HPDE6-E6E7 (cell line): ENCODE data around the gene IL22.

Experiments used
- DNase-seq: peaks from one replicate; pipeline ENCODE4 v3.0.0; 2011; ENCODE audit warnings: missing footprints; ENCODE audit errors: extremely low spot score

Gene IL22, protein sequence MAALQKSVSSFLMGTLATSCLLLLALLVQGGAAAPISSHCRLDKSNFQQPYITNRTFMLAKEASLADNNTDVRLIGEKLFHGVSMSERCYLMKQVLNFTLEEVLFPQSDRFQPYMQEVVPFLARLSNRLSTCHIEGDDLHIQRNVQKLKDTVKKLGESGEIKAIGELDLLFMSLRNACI

DNA sequence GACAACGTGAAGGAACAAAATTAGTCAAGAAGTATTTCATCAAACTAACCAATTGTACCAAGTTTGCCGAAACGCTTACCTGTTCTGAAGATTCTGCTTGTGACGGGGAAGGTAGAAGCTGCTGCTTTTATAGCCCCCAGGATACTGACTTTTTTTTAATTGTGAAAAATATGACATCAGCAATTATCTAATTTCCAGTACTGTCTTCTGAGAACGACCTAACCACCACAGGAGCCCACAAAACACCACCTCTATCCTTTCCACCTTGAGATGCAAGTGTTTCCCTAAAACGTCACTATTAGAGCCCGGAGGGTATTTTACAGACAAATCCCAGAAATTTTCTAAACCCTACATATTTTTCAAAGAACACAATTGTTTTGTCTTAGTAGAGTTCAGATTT, at the start of gene IL22:
Gene IL22 (minus strand): TSS at position 101 of the 400 bp plus-strand sequence. CDS start 156 bp downstream, outside the sequence.
- DNase-seq: no peak

DNA sequence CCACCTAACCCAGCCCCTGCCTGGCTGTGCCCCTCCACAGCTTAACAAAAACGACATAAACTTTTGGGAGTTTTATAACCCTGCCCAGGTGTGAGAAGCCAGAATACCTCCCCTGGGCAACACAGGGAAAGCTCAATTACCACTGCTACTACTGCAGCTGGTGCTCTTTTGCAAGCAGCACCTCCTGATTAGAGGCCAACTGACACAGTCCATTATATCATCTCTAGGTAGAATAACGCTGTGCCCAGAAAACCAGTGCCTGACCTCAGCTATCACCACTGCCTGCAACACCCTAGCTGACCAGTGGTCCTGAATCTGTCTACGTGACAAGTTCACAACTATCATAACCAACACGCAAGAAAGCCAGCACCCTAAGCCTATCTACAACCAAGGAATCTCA, 44.5 kb upstream of the IL22 start:
- no peak for DNase-seq

- no peak for DNase-seq
Observed at GRCh38 chr12:68294251-68294650, 40.8 kb upstream of the IL22 start.

DNA sequence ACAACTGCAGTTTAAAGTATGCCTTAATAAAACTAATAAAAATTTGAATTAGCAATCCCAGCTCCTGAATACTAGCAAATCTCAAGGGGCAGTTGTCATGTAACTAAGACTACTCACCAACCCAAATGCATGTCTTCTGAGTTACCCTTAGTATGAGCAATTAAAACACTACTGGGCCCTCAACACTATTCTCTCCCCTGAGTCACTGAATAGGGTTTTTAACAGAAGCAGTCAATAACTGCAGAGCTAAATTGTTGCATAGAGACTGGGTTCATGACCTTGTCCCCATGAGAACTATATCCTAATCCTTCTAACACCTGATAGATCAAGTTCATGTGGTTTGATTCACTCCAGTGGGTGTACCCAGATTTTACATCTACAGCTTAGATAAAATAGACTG, 39.9 kb upstream of the IL22 start:
- DNase-seq: no peak

DNA sequence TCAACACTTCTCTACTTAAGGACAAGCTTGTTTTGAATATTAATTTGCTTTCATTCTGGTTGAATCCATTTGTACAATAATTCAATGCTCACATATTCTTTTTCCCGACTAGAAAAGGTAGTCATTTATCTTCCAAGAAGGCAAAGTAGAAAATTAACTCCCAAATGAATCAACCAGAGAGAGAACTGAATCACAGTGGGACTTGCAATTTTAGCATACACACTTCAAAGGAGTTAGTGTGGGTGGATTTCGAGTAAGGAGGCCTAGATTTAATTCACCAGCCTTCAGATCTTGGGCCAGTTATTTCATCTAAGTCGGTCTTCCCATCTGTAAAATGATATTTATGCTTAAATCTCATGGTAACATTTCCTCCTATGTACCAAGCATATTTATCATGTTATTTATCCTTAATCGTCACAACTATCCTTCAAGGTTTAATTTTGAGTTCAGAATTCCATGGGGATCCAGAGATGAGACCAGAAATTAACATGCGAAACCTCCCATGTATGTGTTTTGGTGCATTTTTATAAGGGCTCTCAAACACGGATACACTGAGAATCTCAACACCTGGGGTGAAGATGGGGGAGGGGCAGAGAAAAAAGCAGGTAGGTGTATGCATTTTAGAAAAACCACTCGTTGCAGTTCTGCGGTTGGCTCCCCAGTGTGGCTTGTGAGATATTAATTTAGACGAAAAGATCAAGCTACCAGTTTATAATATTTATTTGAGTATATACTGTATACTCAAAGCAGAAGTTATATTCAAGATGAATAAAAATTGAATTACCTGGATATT, 38.9 kb upstream of the IL22 start:
- no peak for DNase-seq

- peak; percentile 26 for DNase-seq
Observed at GRCh38 chr12:68291396-68292036, 38.1 kb upstream of the IL22 start.

DNA sequence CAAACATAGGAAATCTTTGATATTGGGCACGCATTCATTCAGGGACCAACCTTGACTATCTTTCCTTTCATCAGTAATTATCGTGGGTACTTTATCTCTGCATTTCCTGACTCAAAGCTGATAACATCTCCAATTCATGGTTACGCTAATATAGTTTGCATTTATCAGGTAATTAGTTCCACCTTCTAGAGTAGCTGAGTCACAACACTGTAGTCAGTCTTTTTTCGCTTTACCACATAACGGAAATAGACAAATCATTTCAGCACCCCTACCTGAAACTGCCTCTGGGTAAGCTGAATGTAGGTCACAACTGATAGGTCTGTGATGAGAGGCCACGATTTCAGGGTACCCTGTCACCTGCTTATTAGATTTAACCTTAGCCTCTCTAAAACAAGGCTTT, 36.7 kb upstream of the IL22 start:
- DNase-seq: no peak

- DNase-seq: no peak
Observed at GRCh38 chr12:68287106-68287505, 33.7 kb upstream of the IL22 start.

DNA sequence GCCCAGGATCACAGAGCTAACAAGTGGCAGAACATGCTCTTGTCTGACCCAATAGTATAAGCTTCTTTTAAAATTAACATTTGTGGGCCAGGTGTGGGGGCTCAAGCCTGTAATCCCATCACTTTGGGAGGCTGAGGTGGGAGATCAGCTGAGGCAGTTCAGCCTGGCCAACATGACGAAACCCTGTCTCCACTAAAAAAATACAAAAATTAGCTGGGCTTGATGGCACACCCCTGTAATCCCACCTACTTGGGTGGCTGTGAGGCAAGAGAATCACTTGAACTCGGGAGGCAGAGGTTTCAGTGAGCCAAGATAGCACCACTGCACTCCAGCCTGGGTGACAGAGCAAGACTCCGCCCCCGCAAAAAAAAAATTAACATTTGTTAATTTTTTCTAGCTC, 33.0 kb upstream of the IL22 start:
- no peak for DNase-seq

DNA sequence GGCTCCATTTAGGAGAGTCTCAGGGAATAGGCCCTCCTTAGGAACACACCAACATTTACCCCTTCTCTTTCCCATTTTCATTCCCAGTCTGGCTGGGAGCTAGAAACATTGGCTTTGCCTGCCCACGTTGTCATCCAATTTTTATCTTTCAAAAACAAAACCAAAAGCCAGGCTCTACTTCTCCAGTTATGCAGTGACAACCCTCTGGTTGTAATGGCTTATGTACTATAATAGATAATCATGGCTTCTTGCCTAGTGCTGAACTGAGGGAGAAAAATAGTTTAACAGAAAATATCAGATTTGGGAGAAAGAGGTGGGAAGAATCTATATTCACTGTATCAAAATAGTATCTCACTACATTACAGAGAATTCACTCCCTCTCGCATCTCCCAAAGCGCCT, 32.1 kb upstream of the IL22 start:
- no peak for DNase-seq

- no peak for DNase-seq
Observed at GRCh38 chr12:68281322-68282077, 28.1 kb upstream of the IL22 start.

GRCh38 chr12:68280240-68280639, 26.8 kb upstream of the IL22 start:
- DNase-seq: no peak

GRCh38 chr12:68279227-68280054, 26.0 kb upstream of the IL22 start:
- no peak for DNase-seq

GRCh38 chr12:68276402-68276930, 23.1 kb upstream of the IL22 start:
- no peak for DNase-seq

DNA sequence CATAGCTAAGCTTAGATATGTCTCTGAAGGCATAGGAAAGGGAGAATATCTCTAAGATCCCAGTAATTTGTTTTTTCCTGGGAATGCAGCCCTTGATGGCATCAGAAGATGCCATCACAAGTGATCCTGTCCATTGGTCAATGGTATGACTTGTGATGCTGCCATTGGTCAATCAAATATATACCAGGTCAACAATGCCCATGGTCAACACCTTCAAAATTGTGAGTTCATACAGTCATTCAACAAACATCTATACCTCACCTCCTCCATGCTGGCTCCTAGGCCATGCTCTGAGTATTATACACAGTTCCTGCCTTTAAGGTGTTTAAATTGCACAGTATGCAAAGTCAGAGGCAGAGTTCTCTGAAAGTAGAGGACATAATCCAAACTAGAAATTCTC, 19.3 kb upstream of the IL22 start:
- DNase-seq: no peak

GRCh38 chr12:68271346-68271745, 17.9 kb upstream of the IL22 start:
- no peak for DNase-seq

DNA sequence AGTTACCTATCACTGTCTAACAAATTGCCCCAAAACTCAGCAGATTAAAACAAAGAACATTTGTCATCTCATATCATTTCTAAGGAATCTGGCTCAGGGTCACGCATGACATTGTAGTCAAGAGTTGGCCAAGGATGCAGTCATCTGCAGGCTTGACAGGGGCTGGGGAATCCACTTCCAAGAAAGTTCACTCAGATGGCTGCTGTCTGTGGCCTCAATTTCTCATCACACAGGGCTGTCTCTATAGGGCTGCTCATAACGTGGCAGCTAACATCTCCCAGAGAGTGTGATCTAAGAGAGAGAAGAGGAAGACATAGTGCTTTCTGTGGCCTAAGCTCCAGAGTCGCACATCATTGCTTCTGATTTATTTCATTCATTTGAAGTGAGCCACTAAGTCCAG, 17.0 kb upstream of the IL22 start:
- no peak for DNase-seq

- DNase-seq: no peak
Observed at GRCh38 chr12:68269779-68270178, 16.4 kb upstream of the IL22 start.

DNA sequence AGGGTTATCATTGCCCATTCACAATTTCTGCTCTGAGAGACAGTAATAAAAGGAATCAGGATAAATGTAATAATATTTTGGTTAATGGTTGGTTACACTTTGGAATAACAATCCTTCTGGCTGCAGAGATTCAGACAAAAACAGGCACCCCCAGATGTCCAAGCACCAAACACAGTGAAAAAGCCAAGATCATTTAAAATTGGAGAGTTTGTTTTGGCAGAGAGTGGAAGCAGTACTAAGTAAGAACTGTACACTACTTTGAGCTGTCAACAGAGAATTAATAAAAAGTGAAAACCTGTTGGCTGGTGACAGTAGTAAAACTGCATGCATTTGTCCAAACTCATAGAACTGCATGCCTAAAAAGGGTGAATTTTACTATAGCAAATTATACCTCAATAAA, 15.6 kb upstream of the IL22 start:
- DNase-seq: no peak

DNA sequence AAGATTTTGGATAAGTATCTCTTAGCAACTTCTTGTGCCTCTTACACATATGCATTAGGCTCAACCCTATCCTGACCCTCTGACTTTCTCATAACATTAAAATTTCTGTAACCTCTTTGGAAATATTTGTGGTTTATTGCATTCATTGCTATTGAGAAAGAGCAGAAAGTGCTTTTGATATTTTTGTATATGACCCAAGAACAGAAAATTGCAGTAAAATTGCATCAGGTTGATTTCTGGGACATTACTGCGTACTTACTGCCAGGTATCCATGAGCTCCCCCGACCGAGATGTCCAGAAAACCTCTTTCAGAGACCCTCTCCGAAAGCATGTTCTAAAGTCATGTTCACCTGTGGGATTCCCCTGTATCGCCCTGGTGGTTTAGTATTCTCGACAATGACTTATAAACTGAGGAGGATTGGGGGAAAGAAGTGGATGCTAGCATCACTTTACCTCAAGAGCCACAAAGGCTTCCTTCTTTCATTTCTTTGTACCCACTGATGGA, 14.5 kb upstream of the IL22 start:
- DNase-seq: no peak

DNA sequence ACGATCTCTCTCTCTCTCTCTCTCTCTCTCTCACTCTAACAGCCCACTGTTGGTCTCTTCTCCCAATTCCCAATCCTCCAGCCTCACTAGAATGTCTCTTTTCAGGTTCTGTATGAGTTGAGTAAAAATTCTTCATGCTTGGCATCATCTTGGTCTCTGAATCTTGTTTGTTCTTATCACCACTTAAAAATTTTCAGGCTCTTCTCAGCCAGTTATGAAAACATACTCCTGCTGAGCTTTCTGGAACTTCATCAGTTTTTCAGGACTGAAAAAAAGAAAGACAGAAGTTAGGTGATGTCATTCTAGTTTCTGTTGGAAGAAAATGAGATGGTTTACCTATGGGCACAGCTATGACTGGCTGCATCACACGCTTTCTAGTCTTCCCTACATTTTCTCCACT, 11.5 kb upstream of the IL22 start:
- no peak for DNase-seq
